Activated naive CD4-positive, alpha-beta T cell treated with anti-CD3 and anti-CD28 coated beads for 36 hours (primary cell): Measurements from ENCODE around the gene U2AF1L4. TPM values are rescaled to one million over a fixed set of nuclear protein-coding genes. Genes with fewer than 3 reads are reported as not detected.
"Not testable (repeated sequence)": the region's sequence is repeated elsewhere in the genome, so short reads cannot be mapped to it uniquely, and the experiment has no call there.

Experiments used
- CTCF ChIA-PET: fragments of 350-600 bp; sonication (Branson Sonifier 250); formaldehyde crosslinking; loops from one replicate; lab custom pipeline; 2021; ENCODE audit warnings: antibody characterized with exemption; lab: Charles Lee
- DNase-seq: peaks from one replicate; pipeline ENCODE4 v3.0.0-alpha.2; 2020
- H3K27ac Mint-ChIP-seq: one replicate; pipeline ENCODE4 v1.8.0; 2021; ENCODE audit warnings: mild to moderate bottlenecking, mixed read lengths
- H3K27me3 Mint-ChIP-seq: one replicate; pipeline ENCODE4 v1.8.0; 2021; ENCODE audit warnings: low read depth, mixed read lengths
- H3K36me3 Mint-ChIP-seq: one replicate; pipeline ENCODE4 v1.8.0; 2021; ENCODE audit warnings: low read depth, mixed read lengths
- H3K4me1 Mint-ChIP-seq: one replicate; pipeline ENCODE4 v1.8.0; 2021; ENCODE audit warnings: low read depth, mixed read lengths
- H3K4me3 Mint-ChIP-seq: one replicate; pipeline ENCODE4 v1.8.0; 2021; ENCODE audit warnings: mild to moderate bottlenecking, moderate library complexity, mixed read lengths
- H3K9me3 Mint-ChIP-seq: one replicate; pipeline ENCODE4 v1.8.0; 2021; ENCODE audit warnings: mixed read lengths
- intact Hi-C: fragments of 100-400 bp; cut with micrococcal nuclease; formaldehyde crosslinking; loops from one replicate; pipeline ENCODE4 v1.15.1; 2023
- total RNA-seq, 2 experiments: library from RNA; stranded (reverse); gene quantifications; one replicate each; pipeline ENCODE4 v1.2.3, GENCODE V29; 2021

U2AF1L4 gene
- total RNA-seq, 2 experiments from 2014 or later, result 41.8 to 44.2 TPM

GRCh38 chr19:35776102-35776788 is 31.0 kb upstream of the U2AF1L4 start:
- Mint-ChIP-seq H3K27ac (no peak overlapping the region), H3K9me3 (no peaks in the 10 kb centered on the region), H3K4me3 (peak overlapping the region; percentile 78), H3K27me3 (no peaks in the 10 kb centered on the region), H3K36me3 (peaks cover 3% of the 10 kb centered on the region), H3K4me1 (peaks cover 18% of the 10 kb centered on the region)
- intact Hi-C loops, result loop anchor here (5.0 kb wide), 1 partner anchor 134 kb away; the partner anchor contains the start of gene ETV2
- DNase-seq, result no peak
- CTCF ChIA-PET, result interaction anchor here (0.6 to 1.3 kb wide), 3 partner anchors 82 to 331 kb away, joined by 3 read pairs; no protein-coding TSS in a partner anchor

- H3K4me3 Mint-ChIP-seq, result peak within 1 kb of the TSS; percentile 78
- no peaks in the 10 kb centered on the region for H3K36me3 Mint-ChIP-seq
- intact Hi-C loops, result loop anchor here (1.0 to 5.0 kb wide), 9 partner anchors 17 to 279 kb away; partner anchors contain the start of genes ETV2, LIN37, NFKBID and PROSER3
- DNase-seq, result peak; percentile 100
- CTCF ChIA-PET, result no interaction called here
- no peaks in the 10 kb centered on the region for H3K27me3 Mint-ChIP-seq
- no peak within 1 kb of the TSS for H3K27ac Mint-ChIP-seq
- no peaks in the 10 kb centered on the region for H3K9me3 Mint-ChIP-seq
- H3K4me1 Mint-ChIP-seq, result peaks cover 18% of the 10 kb centered on the region
These were observed 30.3 kb upstream of the U2AF1L4 start, which contains the start of gene ARHGAP33 for GRCh38 chr19:35775298-35776101. Gene ARHGAP33 (plus strand): TSS chr19:35775564. CDS start chr19:35775659, 95 bp downstream.

- Mint-ChIP-seq H3K4me1 (peaks cover 18% of the 10 kb centered on the region), H3K27me3 (no peaks in the 10 kb centered on the region), H3K36me3 (no peaks in the 10 kb centered on the region), H3K27ac (no peak overlapping the region), H3K4me3 (peak overlapping the region; percentile 78), H3K9me3 (no peaks in the 10 kb centered on the region)
- intact Hi-C loops, result loop anchor here (1.0 to 5.0 kb wide), 9 partner anchors 17 to 279 kb away; partner anchors contain the start of genes ETV2, LIN37, NFKBID and PROSER3
- DNase-seq, result no peak
- CTCF ChIA-PET, result no interaction called here
These were observed 29.8 kb upstream of the U2AF1L4 start for GRCh38 chr19:35775046-35775297.

- Mint-ChIP-seq H3K27me3 (no peaks in the 10 kb centered on the region), H3K27ac (no peak overlapping the region), H3K4me1 (peaks cover 18% of the 10 kb centered on the region), H3K36me3 (peaks cover 2% of the 10 kb centered on the region), H3K4me3 (peak overlapping the region; percentile 78), H3K9me3 (no peaks in the 10 kb centered on the region)
- no peak for DNase-seq
- intact Hi-C loops, result loop anchor here (1.0 to 5.0 kb wide), 9 partner anchors 16 to 280 kb away; partner anchors contain the start of genes ETV2, LIN37, NFKBID and PROSER3
- CTCF ChIA-PET, result no interaction called here
These were observed 29.2 kb upstream of the U2AF1L4 start for GRCh38 chr19:35774274-35775045.

GRCh38 chr19:35773020-35773806 is 28.0 kb upstream of the U2AF1L4 start:
- H3K27ac Mint-ChIP-seq, result no peak overlapping the region
- H3K36me3 Mint-ChIP-seq, result peaks cover 10% of the 10 kb centered on the region
- CTCF ChIA-PET, result interaction anchor here (0.9 to 1.4 kb wide), 2 partner anchors 22 to 79 kb away, joined by 3 read pairs; no protein-coding TSS in a partner anchor
- H3K27me3 Mint-ChIP-seq, result no peaks in the 10 kb centered on the region
- no peak overlapping the region for H3K4me3 Mint-ChIP-seq
- no peaks in the 10 kb centered on the region for H3K9me3 Mint-ChIP-seq
- no peak for DNase-seq
- H3K4me1 Mint-ChIP-seq, result peaks cover 18% of the 10 kb centered on the region
- intact Hi-C loops, result no loop called here

GRCh38 chr19:35772362-35772761 is 27.1 kb upstream of the U2AF1L4 start:
- H3K4me3 Mint-ChIP-seq, H3K9me3 Mint-ChIP-seq, intact Hi-C loops, DNase-seq, H3K27ac Mint-ChIP-seq, H3K27me3 Mint-ChIP-seq: not testable (repeated sequence)
- CTCF ChIA-PET, result interaction anchor here (0.9 to 1.4 kb wide), 2 partner anchors 21 to 78 kb away, joined by 3 read pairs; no protein-coding TSS in a partner anchor
- H3K36me3 Mint-ChIP-seq, result peaks cover 11% of the 10 kb centered on the region
- peaks cover 18% of the 10 kb centered on the region for H3K4me1 Mint-ChIP-seq

- Mint-ChIP-seq H3K4me1 (no peaks in the 10 kb centered on the region), H3K36me3 (peaks cover 20% of the 10 kb centered on the region), H3K9me3 (no peaks in the 10 kb centered on the region), H3K27me3 (no peaks in the 10 kb centered on the region), H3K27ac (no peak overlapping the region), H3K4me3 (no peak overlapping the region)
- no peak for DNase-seq
- intact Hi-C loops, result no loop called here
- CTCF ChIA-PET, result no interaction called here
These were observed 22.8 kb upstream of the U2AF1L4 start for GRCh38 chr19:35768082-35768421.

GRCh38 chr19:35767288-35768081 is 22.3 kb upstream of the U2AF1L4 start:
- CTCF ChIA-PET, result no interaction called here
- Mint-ChIP-seq H3K27me3 (no peaks in the 10 kb centered on the region), H3K27ac (no peak overlapping the region), H3K4me3 (no peak overlapping the region), H3K36me3 (peaks cover 20% of the 10 kb centered on the region), H3K4me1 (no peaks in the 10 kb centered on the region), H3K9me3 (no peaks in the 10 kb centered on the region)
- DNase-seq, result no peak
- intact Hi-C loops, result no loop called here

- Mint-ChIP-seq H3K27ac (no peak overlapping the region), H3K4me1 (no peaks in the 10 kb centered on the region), H3K27me3 (no peaks in the 10 kb centered on the region), H3K36me3 (peaks cover 26% of the 10 kb centered on the region), H3K4me3 (no peak overlapping the region), H3K9me3 (no peaks in the 10 kb centered on the region)
- CTCF ChIA-PET, result no interaction called here
- intact Hi-C loops, result no loop called here
- no peak for DNase-seq
These were observed 21.4 kb upstream of the U2AF1L4 start for GRCh38 chr19:35766571-35767104.

- CTCF ChIA-PET, result interaction anchor here (1.0 kb wide), 1 partner anchor 55 kb away, joined by 4 read pairs; no protein-coding TSS in a partner anchor
- no peak overlapping the region for H3K27ac Mint-ChIP-seq
- no peak overlapping the region for H3K4me3 Mint-ChIP-seq
- H3K9me3 Mint-ChIP-seq, result no peaks in the 10 kb centered on the region
- H3K4me1 Mint-ChIP-seq, result peaks cover 1% of the 10 kb centered on the region
- H3K27me3 Mint-ChIP-seq, result no peaks in the 10 kb centered on the region
- intact Hi-C loops, result no loop called here
- H3K36me3 Mint-ChIP-seq, result peaks cover 28% of the 10 kb centered on the region
- no peak for DNase-seq
These were observed 19.5 kb upstream of the U2AF1L4 start for GRCh38 chr19:35764432-35765315.
